WTC11 (cell line): ENCODE results near the gene UMODL1. TPM values are rescaled to one million over a fixed set of nuclear protein-coding genes. Genes with fewer than 3 reads are reported as not detected.

Experiments used
- ATAC-seq: fragments of 200-7000 bp; cut with Tn5 transposase; 2 replicates; pipeline ENCODE4 v1.10.0; 2021; ENCODE audit warnings: mild to moderate bottlenecking, moderate library complexity
- CTCF ChIA-PET: fragments of 300-600 bp; sonication (Branson Sonifier 250); formaldehyde crosslinking; loops from one replicate; lab custom pipeline; 2021; ENCODE audit warnings: antibody characterized with exemption; lab: Charles Lee
- POLR2A ChIA-PET: fragments of 350-600 bp; sonication (Branson Sonifier 250); formaldehyde crosslinking; loops from one replicate; lab custom pipeline; 2021; ENCODE audit warnings: antibody characterized with exemption; lab: Charles Lee
- DNase-seq: peaks from one replicate; pipeline ENCODE4 v3.0.0; 2021; ENCODE audit warnings: low spot score
- H3K27ac Mint-ChIP-seq: 2 replicates; pipeline ENCODE4 v1.8.0; 2021; ENCODE audit warnings: mixed read lengths
- H3K27me3 Mint-ChIP-seq: 2 replicates; pipeline ENCODE4 v1.8.0; 2021; ENCODE audit warnings: low read depth, mild to moderate bottlenecking, moderate library complexity, mixed read lengths
- H3K36me3 Mint-ChIP-seq: 2 replicates; pipeline ENCODE4 v1.8.0; 2021; ENCODE audit warnings: mixed read lengths
- H3K4me1 Mint-ChIP-seq: 2 replicates; pipeline ENCODE4 v1.8.0; 2022; ENCODE audit warnings: mixed read lengths
- H3K4me3 Mint-ChIP-seq: 2 replicates; pipeline ENCODE4 v1.8.0; 2021; ENCODE audit warnings: mild to moderate bottlenecking, moderate library complexity, mixed read lengths
- H3K9me3 Mint-ChIP-seq: 2 replicates; pipeline ENCODE4 v1.8.0; 2021; ENCODE audit warnings: mixed read lengths
- E2F1 ChIP-seq: sonication (generic); formaldehyde crosslinking; IDR thresholded peaks from 2 replicates; pipeline ENCODE4 v1.8.0; 2022; ENCODE audit warnings: mild to moderate bottlenecking, missing genetic modification reagents
- ELF4 ChIP-seq: sonication (generic); formaldehyde crosslinking; IDR thresholded peaks from 2 replicates; pipeline ENCODE4 v1.8.1; 2022; ENCODE audit warnings: low read depth, mild to moderate bottlenecking, moderate library complexity, missing genetic modification reagents
- EMX1 ChIP-seq: fragments of 250-450 bp; sonication (Bioruptor Pico); IDR thresholded peaks from 2 replicates; pipeline ENCODE4 v1.8.0; 2021; ENCODE audit warnings: mild to moderate bottlenecking
- HMGA2 ChIP-seq: fragments of 250-450 bp; sonication (Bioruptor Pico); IDR thresholded peaks from 2 replicates; pipeline ENCODE4 v1.4.0; 2021; ENCODE audit warnings: mild to moderate bottlenecking, moderate library complexity
- IRF1 ChIP-seq: sonication (generic); formaldehyde crosslinking; IDR thresholded peaks from 2 replicates; pipeline ENCODE4 v1.8.0; 2023; ENCODE audit warnings: missing genetic modification reagents
- IRF2 ChIP-seq: sonication (generic); formaldehyde crosslinking; IDR thresholded peaks from 2 replicates; pipeline ENCODE4 v1.8.0; 2022; ENCODE audit warnings: low read depth, missing genetic modification reagents, borderline replicate concordance
- JUN ChIP-seq: sonication (generic); formaldehyde crosslinking; IDR thresholded peaks from 2 replicates; pipeline ENCODE4 v1.8.0; 2023; ENCODE audit warnings: mild to moderate bottlenecking, missing genetic modification reagents
- NR3C1 ChIP-seq: sonication (generic); formaldehyde crosslinking; conservative IDR thresholded peaks from 2 replicates; pipeline ENCODE4 v1.8.1; 2023; ENCODE audit warnings: low read depth, mild to moderate bottlenecking, missing genetic modification reagents
- OVOL2 ChIP-seq: fragments of 250-450 bp; sonication (Bioruptor Pico); IDR thresholded peaks from 2 replicates; pipeline ENCODE4 v1.9.0; 2021; ENCODE audit warnings: mild to moderate bottlenecking, borderline replicate concordance
- SMAD4 ChIP-seq: sonication (generic); formaldehyde crosslinking; IDR thresholded peaks from 2 replicates; pipeline ENCODE4 v1.8.0; 2022; ENCODE audit warnings: mild to moderate bottlenecking, missing genetic modification reagents
- SOX15 ChIP-seq: fragments of 250-450 bp; sonication (Bioruptor Pico); IDR thresholded peaks from 2 replicates; pipeline ENCODE4 v1.9.0; 2021; ENCODE audit warnings: mild to moderate bottlenecking
- TEAD4 ChIP-seq: sonication (generic); formaldehyde crosslinking; IDR thresholded peaks from 2 replicates; pipeline ENCODE4 v1.8.0; 2022; ENCODE audit warnings: mild to moderate bottlenecking, missing genetic modification reagents
- TP53 ChIP-seq: sonication (generic); formaldehyde crosslinking; IDR thresholded peaks from 2 replicates; pipeline ENCODE4 v1.8.1; 2023; ENCODE audit warnings: mild to moderate bottlenecking, missing genetic modification reagents
- ZNF121 ChIP-seq: sonication (generic); formaldehyde crosslinking; IDR thresholded peaks from 2 replicates; pipeline ENCODE4 v1.8.0; 2023; ENCODE audit warnings: missing genetic modification reagents
- ZNF232 ChIP-seq: sonication (generic); formaldehyde crosslinking; IDR thresholded peaks from 2 replicates; pipeline ENCODE4 v1.8.0; 2022; ENCODE audit warnings: mild to moderate bottlenecking, missing genetic modification reagents
- ZNF416 ChIP-seq: fragments of 250-450 bp; sonication (Bioruptor Pico); IDR thresholded peaks from 2 replicates; pipeline ENCODE4 v1.9.0; 2021; ENCODE audit warnings: mild to moderate bottlenecking, inconsistent platforms
- total RNA-seq: library from RNA; stranded (reverse); gene quantifications from 3 replicates; pipeline ENCODE4 v1.2.3, GENCODE V29; 2021
- TF ChIP-seq, protein P1 (sequence below): sonication (generic); formaldehyde crosslinking; IDR thresholded peaks from 2 replicates; pipeline ENCODE4 v1.8.1; 2023; ENCODE audit warnings: mild to moderate bottlenecking, missing genetic modification reagents, moderate library complexity
- TF ChIP-seq, protein P2 (sequence below): fragments of 250-450 bp; sonication (Bioruptor Pico); IDR thresholded peaks from 2 replicates; pipeline ENCODE4 v2.1.2; 2022; ENCODE audit warnings: mild to moderate bottlenecking, moderate library complexity
- TF ChIP-seq, protein P3 (sequence below): sonication (generic); formaldehyde crosslinking; IDR thresholded peaks from 2 replicates; pipeline ENCODE4 v1.8.0; 2022; ENCODE audit warnings: mild to moderate bottlenecking, missing genetic modification reagents

UMODL1 gene
- total RNA-seq, 1 experiment from 2014 or later = not detected

GRCh38 chr21:42055425-42055824 is 15.7 kb upstream of the UMODL1 start:
- POLR2A ChIA-PET = no interaction called here

GRCh38 chr21:42056468-42056867 is 14.6 kb upstream of the UMODL1 start:
- DNase-seq (no peak), ATAC-seq (no peak)
- Mint-ChIP-seq H3K27ac (no peak overlapping the region), H3K9me3 (peaks cover 28% of the 10 kb centered on the region), H3K27me3 (peaks cover 4% of the 10 kb centered on the region; the same call in 1 of the 2 replicates), H3K36me3 (peaks cover 9% of the 10 kb centered on the region), H3K4me1 (peaks cover 25% of the 10 kb centered on the region), H3K4me3 (no peak overlapping the region)
- TF ChIP-seq, protein P1, sequence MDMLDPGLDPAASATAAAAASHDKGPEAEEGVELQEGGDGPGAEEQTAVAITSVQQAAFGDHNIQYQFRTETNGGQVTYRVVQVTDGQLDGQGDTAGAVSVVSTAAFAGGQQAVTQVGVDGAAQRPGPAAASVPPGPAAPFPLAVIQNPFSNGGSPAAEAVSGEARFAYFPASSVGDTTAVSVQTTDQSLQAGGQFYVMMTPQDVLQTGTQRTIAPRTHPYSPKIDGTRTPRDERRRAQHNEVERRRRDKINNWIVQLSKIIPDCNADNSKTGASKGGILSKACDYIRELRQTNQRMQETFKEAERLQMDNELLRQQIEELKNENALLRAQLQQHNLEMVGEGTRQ (CRISPR knock-in tag) = no peak
- TF ChIP-seq NR3C1 (CRISPR knock-in tag) (no peak), IRF2 (CRISPR knock-in tag) (no peak), ELF4 (CRISPR knock-in tag) (no peak), ZNF416 (CRISPR knock-in tag) (no peak), SMAD4 (CRISPR knock-in tag) (no peak), ZNF121 (CRISPR knock-in tag) (no peak), OVOL2 (CRISPR knock-in tag) (no peak), EMX1 (CRISPR knock-in tag) (no peak)
- POLR2A ChIA-PET = no interaction called here
- CTCF ChIA-PET = no interaction called here

More at GRCh38 chr21:42055425-42055824, 15.7 kb upstream of the UMODL1 start:
- DNase-seq (no peak), ATAC-seq (no peak)
- Mint-ChIP-seq H3K4me1 (peaks cover 21% of the 10 kb centered on the region), H3K36me3 (peaks cover 9% of the 10 kb centered on the region), H3K27ac (no peak overlapping the region), H3K4me3 (no peak overlapping the region), H3K9me3 (peaks cover 28% of the 10 kb centered on the region), H3K27me3 (peaks cover 4% of the 10 kb centered on the region; the same call in 1 of the 2 replicates)
- TF ChIP-seq HMGA2 (CRISPR knock-in tag) (no peak), SOX15 (CRISPR knock-in tag) (no peak), EMX1 (CRISPR knock-in tag) (no peak), IRF1 (no peak), TEAD4 (CRISPR knock-in tag) (no peak), NR3C1 (CRISPR knock-in tag) (no peak), JUN (CRISPR knock-in tag) (no peak), ZNF232 (no peak), TP53 (CRISPR knock-in tag) (no peak), E2F1 (no peak)
- TF ChIP-seq, protein P2, sequence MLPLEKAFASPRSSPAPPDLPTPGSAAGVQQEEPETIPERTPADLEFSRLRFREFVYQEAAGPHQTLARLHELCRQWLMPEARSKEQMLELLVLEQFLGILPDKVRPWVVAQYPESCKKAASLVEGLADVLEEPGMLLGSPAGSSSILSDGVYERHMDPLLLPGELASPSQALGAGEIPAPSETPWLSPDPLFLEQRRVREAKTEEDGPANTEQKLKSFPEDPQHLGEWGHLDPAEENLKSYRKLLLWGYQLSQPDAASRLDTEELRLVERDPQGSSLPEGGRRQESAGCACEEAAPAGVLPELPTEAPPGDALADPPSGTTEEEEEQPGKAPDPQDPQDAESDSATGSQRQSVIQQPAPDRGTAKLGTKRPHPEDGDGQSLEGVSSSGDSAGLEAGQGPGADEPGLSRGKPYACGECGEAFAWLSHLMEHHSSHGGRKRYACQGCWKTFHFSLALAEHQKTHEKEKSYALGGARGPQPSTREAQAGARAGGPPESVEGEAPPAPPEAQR (CRISPR knock-in tag) = no peak
- TF ChIP-seq, protein P3, sequence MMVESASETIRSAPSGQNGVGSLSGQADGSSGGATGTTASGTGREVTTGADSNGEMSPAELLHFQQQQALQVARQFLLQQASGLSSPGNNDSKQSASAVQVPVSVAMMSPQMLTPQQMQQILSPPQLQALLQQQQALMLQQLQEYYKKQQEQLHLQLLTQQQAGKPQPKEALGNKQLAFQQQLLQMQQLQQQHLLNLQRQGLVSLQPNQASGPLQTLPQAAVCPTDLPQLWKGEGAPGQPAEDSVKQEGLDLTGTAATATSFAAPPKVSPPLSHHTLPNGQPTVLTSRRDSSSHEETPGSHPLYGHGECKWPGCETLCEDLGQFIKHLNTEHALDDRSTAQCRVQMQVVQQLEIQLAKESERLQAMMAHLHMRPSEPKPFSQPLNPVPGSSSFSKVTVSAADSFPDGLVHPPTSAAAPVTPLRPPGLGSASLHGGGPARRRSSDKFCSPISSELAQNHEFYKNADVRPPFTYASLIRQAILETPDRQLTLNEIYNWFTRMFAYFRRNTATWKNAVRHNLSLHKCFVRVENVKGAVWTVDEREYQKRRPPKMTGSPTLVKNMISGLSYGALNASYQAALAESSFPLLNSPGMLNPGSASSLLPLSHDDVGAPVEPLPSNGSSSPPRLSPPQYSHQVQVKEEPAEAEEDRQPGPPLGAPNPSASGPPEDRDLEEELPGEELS = no peak
- CTCF ChIA-PET = no interaction called here
